Neural progenitor cell (in vitro differentiated cells): ENCODE measurements around the gene RPUSD1.

Experiments
- CTCF ChIP-seq: fragments of 200-600 bp; sonication (generic); IDR thresholded peaks from 2 replicates; pipeline ENCODE4 v1.5.1; 2017; ENCODE audit warnings: antibody characterized with exemption, mild to moderate bottlenecking
- EZH2 ChIP-seq: fragments of 200-600 bp; sonication (generic); IDR thresholded peaks from 2 replicates; pipeline ENCODE4 v1.6.1; 2017; ENCODE audit warnings: antibody characterized with exemption, mild to moderate bottlenecking, moderate library complexity
- EZH2phosphoT487 ChIP-seq: fragments of 200-600 bp; sonication (generic); IDR thresholded peaks from 2 replicates; pipeline ENCODE4 v1.6.1; 2017; ENCODE audit warnings: antibody characterized with exemption

- TF ChIP-seq CTCF = no peak
- TF ChIP-seq EZH2 = no peak
- TF ChIP-seq EZH2phosphoT487 = no peak
Observed at GRCh38 chr16:774086-775001, 13.8 kb downstream of the RPUSD1 start.
